GM12874 (cell line): Measurements from ENCODE around the gene TCTN2.

Experiments
- TF ChIP-seq, protein P1 (sequence below): IDR thresholded peaks from 2 replicates; pipeline ENCODE4 v1.5.1; 2011; ENCODE audit warnings: low read depth, mild to moderate bottlenecking, control low read depth, low read length, moderate library complexity; ENCODE audit not compliant: insufficient read depth

The TCTN2 gene

DNA sequence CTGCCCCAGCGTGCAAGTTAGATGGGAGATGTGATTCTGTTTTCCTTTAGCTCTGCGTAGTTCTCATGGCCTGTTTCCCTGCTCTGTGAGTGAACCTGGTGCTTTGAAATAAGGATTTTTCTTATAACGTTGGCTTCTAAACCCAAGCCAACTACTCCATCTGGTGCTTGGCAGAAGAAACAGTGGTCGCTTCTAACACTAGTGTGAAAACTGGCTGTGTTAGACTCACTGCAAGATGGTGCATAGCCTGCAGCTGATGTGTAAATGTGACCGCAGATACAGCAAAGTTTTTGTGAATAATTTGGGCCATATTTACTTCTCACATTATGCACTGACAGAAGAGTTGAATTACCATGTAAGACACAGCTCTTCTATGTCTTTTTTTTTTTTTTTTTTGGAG is 25.0 kb upstream of the TCTN2 start:
- TF ChIP-seq, protein P1, sequence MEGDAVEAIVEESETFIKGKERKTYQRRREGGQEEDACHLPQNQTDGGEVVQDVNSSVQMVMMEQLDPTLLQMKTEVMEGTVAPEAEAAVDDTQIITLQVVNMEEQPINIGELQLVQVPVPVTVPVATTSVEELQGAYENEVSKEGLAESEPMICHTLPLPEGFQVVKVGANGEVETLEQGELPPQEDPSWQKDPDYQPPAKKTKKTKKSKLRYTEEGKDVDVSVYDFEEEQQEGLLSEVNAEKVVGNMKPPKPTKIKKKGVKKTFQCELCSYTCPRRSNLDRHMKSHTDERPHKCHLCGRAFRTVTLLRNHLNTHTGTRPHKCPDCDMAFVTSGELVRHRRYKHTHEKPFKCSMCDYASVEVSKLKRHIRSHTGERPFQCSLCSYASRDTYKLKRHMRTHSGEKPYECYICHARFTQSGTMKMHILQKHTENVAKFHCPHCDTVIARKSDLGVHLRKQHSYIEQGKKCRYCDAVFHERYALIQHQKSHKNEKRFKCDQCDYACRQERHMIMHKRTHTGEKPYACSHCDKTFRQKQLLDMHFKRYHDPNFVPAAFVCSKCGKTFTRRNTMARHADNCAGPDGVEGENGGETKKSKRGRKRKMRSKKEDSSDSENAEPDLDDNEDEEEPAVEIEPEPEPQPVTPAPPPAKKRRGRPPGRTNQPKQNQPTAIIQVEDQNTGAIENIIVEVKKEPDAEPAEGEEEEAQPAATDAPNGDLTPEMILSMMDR, result no peak

DNA sequence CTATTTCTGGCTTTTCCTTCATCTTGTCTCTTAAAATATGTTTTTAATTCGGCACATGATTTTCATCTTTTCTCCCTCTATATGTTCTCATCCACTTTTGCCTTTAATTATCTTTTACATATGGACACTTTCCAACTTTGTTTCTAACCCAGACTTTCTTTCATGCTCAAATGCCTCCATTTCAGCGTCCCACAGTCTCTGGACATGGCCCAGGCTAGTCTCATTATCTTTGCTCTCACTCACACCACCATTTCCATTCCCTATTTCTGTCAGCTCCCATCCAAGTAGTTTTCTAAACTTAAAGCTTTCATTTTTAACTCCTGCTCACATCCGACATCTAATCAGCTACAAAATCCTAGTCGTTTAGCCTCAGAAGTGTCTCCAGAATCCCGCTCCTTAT is 22.5 kb upstream of the TCTN2 start:
- TF ChIP-seq, protein P1, result no peak

DNA sequence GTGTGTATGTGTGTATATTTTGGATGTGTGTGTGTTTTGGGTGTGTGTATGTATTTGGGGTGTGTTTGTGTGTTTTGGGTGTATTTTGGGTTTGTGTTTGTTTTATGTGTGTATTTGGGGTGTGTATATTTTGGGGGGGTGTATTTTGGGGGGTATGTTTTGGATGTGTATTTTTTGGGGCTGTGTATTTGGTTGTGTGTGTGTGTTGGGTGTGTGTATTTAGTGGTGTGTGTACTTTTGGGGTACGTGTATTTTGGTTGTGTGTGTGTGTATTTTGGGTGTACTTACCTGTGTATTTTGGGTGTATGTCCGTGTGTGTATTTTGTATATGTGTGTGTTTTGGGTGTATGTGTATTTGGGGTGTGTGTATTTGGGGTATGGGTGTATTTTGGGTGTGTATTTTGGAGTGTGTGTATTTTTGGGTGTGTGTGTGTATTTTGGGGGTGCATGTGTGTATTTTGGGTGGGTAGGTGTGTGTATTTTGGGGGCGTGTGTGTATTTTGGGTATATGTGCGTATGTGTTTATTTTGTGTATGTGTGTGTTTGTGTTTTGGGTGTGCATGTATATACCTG is 16.7 kb upstream of the TCTN2 start:
- TF ChIP-seq, protein P1, result no peak

DNA sequence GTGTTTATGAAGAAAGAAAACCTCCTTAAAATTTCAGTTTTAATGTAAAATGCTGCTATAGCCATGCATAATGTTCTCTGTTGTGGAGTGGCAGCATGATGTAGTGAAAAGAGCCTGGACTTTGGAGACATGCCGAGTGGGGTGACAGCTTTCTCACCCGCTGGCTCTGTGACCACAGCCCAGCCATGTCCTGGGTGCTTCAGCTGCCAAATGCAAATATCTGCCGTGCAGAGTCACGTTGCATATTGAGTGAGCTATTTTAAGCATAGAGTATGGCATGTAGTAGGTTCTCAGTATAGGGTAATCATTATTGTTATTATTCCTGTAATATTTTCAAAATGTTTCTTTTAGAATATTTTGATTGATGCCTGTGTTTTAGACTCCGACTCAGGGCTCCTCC is 15.5 kb upstream of the TCTN2 start:
- TF ChIP-seq, protein P1, result no peak

DNA sequence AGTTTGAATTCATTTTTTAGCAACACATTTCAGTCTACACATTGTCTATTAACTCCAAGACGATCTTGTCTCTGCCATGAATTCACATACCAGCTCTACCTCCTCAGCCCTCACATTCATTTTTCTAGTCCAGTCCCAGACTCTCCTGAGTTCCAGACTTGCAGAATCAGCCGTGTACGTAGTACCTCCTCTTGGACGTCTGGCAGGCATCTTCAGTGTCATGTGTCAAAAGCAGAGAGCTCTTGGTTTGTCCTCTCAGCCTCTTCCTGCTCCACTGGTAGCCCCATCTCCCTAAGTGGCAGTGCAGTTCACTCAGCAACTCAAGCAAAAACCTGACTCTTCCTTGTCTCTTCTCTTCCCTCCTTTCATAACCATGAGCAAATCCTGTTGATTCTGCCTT is 14.5 kb upstream of the TCTN2 start:
- TF ChIP-seq, protein P1, result no peak

DNA sequence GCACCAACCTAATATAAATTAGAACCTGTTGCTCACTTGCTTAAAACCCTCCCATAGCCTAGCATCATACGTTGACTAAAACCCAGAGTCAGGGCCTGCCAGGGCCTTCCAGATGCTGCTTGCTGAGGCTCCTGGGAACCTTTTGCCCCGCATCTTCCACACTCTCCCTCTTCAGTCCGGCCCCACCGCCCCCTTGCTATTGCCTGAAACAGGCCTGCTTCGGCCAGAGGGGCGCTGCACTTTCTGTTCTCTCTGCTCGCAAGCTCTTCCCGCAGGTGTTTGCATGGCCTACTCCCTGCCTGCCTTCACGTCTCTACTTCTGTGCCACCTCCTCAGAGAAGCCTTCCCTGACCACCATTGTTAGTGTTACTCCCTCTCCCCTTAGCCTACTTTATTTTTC is 13.7 kb upstream of the TCTN2 start:
- TF ChIP-seq, protein P1, result no peak

DNA sequence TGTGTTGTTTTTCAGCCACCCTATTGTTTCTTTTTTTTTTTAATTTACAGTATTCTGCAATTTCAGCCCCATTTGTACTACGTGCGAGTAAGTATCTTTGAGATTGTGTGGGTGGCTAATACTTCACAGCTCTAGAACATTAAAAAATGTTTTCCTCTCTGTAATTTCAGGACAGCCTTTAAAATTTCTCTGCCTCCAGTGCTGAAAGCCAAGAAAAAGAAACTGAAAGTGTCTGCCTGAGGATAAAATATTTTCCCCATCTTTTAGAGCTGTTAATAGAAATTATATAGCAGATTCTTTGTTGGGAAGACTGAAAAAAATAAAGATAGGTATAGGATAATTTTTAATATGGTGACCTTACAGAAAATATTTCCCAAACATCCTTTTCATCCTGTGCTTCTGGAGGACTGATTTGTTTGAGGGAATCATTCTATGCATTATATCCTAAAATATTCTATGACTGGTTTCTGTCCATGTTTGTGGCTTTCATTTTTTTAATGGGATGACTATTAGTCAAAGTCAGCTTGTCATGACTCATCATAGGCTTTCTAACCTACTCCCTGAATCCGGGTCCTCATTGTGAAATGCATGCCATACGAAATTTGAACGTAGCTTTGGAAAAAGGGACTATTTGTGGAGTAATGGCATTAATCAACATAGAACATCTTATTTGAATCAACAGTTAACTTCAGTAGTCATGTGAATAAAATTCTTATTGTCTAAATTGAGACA is 10.8 kb upstream of the TCTN2 start:
- TF ChIP-seq, protein P1, result no peak
